Measurements from ENCODE around the gene IFT81.

DNA sequence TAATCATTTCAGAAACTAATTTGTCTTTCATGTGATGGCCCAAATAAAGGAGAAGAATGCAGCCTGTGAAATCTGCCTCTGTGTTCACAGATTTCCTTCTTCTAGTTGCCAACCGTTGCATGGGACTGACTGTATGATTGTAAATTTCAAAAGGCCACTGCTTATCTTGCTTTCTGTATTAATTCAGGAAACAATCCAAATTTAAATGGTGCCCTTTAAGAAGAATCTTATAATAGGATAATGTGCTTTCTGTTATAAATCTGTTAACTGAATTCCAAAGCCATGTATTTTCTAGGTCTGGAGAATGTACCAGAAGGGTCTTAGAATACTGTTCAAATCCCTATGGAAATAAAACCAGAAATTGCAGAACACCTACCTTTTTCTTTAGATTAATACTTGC lies 98.3 kb downstream of the IFT81 start:
- no peak for TF ChIP-seq POLR2A (IDR thresholded peaks at IDR 0.05)
- TF ChIP-seq, protein P1, sequence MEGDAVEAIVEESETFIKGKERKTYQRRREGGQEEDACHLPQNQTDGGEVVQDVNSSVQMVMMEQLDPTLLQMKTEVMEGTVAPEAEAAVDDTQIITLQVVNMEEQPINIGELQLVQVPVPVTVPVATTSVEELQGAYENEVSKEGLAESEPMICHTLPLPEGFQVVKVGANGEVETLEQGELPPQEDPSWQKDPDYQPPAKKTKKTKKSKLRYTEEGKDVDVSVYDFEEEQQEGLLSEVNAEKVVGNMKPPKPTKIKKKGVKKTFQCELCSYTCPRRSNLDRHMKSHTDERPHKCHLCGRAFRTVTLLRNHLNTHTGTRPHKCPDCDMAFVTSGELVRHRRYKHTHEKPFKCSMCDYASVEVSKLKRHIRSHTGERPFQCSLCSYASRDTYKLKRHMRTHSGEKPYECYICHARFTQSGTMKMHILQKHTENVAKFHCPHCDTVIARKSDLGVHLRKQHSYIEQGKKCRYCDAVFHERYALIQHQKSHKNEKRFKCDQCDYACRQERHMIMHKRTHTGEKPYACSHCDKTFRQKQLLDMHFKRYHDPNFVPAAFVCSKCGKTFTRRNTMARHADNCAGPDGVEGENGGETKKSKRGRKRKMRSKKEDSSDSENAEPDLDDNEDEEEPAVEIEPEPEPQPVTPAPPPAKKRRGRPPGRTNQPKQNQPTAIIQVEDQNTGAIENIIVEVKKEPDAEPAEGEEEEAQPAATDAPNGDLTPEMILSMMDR (IDR thresholded peaks at IDR 0.05), result no peak
